Mucosa of gallbladder (tissue), 1 donor: ENCODE data around the gene SREBF1. TPM values are rescaled to one million over a fixed set of nuclear protein-coding genes. Genes with fewer than 3 reads are reported as not detected.

ENCODE experiments used
- DNase-seq: peaks from one replicate; pipeline ENCODE4 v3.0.0-alpha.2; 2020; ENCODE audit warnings: low spot score
- total RNA-seq: library from RNA; stranded (reverse); gene quantifications from one replicate; pipeline ENCODE4 v1.2.1, GENCODE V29; 2021
- donor health status: DM: no; HTN: no; CAD: no.

Gene SREBF1
- total RNA-seq, 1 donor from 2014 or later: 129 TPM

- DNase-seq: no peak
Observed at GRCh38 chr17:17781591-17782496, 54.9 kb downstream of the SREBF1 start.

GRCh38 chr17:17780922-17781590 is 55.7 kb downstream of the SREBF1 start:
- no peak for DNase-seq

- DNase-seq: no peak
Observed at GRCh38 chr17:17779015-17779611, 57.7 kb downstream of the SREBF1 start.

- peak; percentile 81 for DNase-seq
Observed at GRCh38 chr17:17778308-17779014, 58.3 kb downstream of the SREBF1 start.

GRCh38 chr17:17776889-17777288 is 59.9 kb downstream of the SREBF1 start:
- no peak for DNase-seq

GRCh38 chr17:17774009-17774881 is 62.5 kb downstream of the SREBF1 start:
- no peak for DNase-seq

- no peak for DNase-seq
Observed at GRCh38 chr17:17772231-17772630, 64.6 kb downstream of the SREBF1 start.

- DNase-seq: no peak
Observed at GRCh38 chr17:17771498-17772201, 65.1 kb downstream of the SREBF1 start.

- no peak for DNase-seq
Observed at GRCh38 chr17:17770632-17771044, 66.1 kb downstream of the SREBF1 start.

- no peak for DNase-seq
Observed at GRCh38 chr17:17769869-17770631, 66.7 kb downstream of the SREBF1 start.

GRCh38 chr17:17768424-17769088 is 68.2 kb downstream of the SREBF1 start:
- DNase-seq: no peak

GRCh38 chr17:17767887-17768418 is 68.8 kb downstream of the SREBF1 start:
- no peak for DNase-seq

- no peak for DNase-seq
Observed at GRCh38 chr17:17767154-17767869, 69.5 kb downstream of the SREBF1 start.

- DNase-seq: no peak
Observed at GRCh38 chr17:17766744-17767120, 70.1 kb downstream of the SREBF1 start.

GRCh38 chr17:17766077-17766743 is 70.6 kb downstream of the SREBF1 start:
- DNase-seq: no peak

GRCh38 chr17:17765359-17766076 is 71.3 kb downstream of the SREBF1 start:
- no peak for DNase-seq

GRCh38 chr17:17763734-17764133 is 73.1 kb downstream of the SREBF1 start:
- no peak for DNase-seq
